ENCODE data around the gene PEX26.
A peak's percentile ranks its signal among the peaks of the same experiment; 100 is the strongest.
"Not testable (repeated sequence)": the region's sequence is repeated elsewhere in the genome, so short reads cannot be mapped to it uniquely, and the experiment has no call there.

PEX26 gene

DNA sequence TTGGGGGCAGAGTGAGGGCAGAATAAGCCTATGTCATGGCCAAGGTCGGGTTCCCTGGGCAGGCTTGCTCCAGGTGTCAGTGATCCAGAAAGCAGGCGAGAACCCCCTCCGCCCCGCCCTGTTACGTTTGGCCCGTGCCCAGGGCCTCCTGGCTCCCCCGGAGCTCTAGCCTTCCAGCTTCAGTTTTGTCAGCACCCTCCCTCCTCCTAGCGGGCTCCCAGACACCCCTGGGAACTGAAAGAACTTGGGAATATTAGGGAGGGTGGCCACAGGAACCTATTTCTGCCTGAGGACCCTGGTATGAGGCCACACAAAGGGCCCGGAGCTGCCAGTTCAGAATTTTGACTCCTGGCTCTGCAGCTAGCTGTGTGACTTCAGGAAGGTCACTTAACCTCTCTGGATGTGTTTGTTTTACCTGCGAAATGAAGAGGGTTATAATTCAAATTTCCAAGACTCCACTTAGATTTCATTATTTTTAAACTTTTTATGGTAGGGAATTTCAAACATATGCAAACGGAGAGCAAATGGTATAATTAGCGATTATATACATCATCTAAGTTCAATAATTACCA, 34.1 kb downstream of the PEX26 start:
- Mint-ChIP-seq H3K4me1 (ENCODE audit: low read depth) (peaks cover 23% of the 10 kb centered on the region), H3K27me3 (peaks cover 11% of the 10 kb centered on the region), H3K4me3 (no peak overlapping the region), H3K36me3 (peaks cover 8% of the 10 kb centered on the region), H3K27ac (no peak overlapping the region), H3K9me3 (ENCODE audit: low read depth) (no peaks in the 10 kb centered on the region)

DNA sequence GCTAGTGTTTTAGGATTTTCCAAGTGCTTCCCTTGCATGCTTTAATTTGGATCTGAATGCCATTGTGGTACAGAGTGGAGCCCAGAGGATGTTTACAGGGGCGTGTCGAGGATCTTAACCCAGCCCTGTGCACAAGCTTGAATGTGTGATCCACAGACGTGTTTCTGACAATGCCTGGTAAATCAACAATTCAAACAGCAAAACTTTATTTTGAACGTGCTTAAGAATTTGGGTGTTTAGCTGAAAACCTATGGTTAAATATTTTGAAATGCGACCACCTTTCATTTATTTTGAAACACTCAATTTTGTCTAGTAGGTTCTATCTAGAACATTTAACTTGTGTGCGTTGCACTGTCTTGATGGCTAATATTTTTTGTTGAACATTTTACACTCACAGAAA, 34.6 kb downstream of the PEX26 start:
- Mint-ChIP-seq H3K36me3 (peaks cover 5% of the 10 kb centered on the region), H3K4me1 (ENCODE audit: low read depth) (peaks cover 23% of the 10 kb centered on the region)

DNA sequence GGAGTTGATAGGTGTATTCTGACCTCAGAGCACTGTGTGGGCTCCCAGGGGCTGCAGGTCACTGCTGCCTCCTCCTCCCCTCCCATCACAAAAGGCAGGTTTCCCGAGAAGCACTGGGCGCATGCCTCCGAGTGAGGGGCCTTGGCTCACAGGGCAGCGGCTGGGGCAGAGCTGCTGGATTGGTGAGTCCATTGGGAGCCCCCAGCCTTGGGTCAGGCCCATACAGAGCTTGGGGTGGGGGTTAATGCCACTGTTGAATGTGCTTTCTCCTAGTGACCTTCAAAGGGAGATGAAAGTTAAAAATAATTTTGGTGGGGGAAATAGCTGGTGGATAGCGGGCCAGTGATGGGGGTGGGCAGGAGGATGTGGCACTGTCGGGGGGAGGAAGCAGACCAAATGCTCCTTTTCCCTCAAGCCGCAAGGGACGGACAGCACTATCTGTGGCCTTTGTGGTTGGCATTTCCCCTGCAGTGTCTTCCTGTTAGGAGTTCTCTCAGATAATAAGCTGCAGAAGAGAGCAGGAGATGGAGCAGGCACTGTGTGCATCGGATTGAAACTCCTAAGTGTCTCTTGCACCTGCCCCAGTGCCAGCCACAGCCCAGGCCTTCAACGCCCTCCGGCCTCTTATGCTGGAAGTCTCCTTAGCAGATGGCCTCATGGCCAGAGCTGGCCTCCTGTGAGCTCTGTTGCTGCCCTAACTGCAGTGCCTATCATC, 36.0 kb downstream of the PEX26 start:
- Mint-ChIP-seq H3K4me3 (peak overlapping the region; percentile 13), H3K36me3 (peaks cover 5% of the 10 kb centered on the region), H3K27me3 (peaks cover 8% of the 10 kb centered on the region), H3K9me3 (ENCODE audit: low read depth) (no peaks in the 10 kb centered on the region), H3K27ac (no peak overlapping the region), H3K4me1 (ENCODE audit: low read depth) (peaks cover 23% of the 10 kb centered on the region)

More for the DNA sequence above, 34.6 kb downstream of the PEX26 start:
- no peaks in the 10 kb centered on the region for H3K9me3 Mint-ChIP-seq (ENCODE audit: low read depth)
- H3K27me3 Mint-ChIP-seq: peaks cover 8% of the 10 kb centered on the region
- no peak overlapping the region for H3K27ac Mint-ChIP-seq
- H3K4me3 Mint-ChIP-seq: no peak overlapping the region

DNA sequence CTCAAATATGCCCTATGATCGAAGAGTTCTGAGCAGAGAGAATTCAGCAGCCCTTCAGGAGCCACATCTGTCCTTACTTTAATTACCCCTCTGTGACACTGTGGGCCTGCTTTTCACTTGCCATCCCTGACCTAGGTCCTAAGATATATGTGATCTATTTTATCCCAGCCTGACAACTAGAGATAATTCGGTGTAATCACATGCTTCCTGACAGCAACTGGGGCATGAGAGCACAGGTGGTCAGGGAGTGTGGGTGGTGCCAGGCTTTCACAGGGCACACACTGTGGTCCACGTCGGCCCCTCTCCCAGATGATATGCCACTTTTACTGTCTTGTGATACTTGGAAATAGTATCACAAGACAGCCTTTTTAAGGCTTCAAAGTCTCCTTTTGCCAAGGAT, 36.7 kb downstream of the PEX26 start:
- Mint-ChIP-seq H3K9me3 (ENCODE audit: low read depth) (no peaks in the 10 kb centered on the region), H3K36me3 (peaks cover 5% of the 10 kb centered on the region), H3K4me1 (ENCODE audit: low read depth) (peaks cover 24% of the 10 kb centered on the region), H3K4me3 (no peak overlapping the region), H3K27ac (no peak overlapping the region), H3K27me3 (peaks cover 7% of the 10 kb centered on the region)

DNA sequence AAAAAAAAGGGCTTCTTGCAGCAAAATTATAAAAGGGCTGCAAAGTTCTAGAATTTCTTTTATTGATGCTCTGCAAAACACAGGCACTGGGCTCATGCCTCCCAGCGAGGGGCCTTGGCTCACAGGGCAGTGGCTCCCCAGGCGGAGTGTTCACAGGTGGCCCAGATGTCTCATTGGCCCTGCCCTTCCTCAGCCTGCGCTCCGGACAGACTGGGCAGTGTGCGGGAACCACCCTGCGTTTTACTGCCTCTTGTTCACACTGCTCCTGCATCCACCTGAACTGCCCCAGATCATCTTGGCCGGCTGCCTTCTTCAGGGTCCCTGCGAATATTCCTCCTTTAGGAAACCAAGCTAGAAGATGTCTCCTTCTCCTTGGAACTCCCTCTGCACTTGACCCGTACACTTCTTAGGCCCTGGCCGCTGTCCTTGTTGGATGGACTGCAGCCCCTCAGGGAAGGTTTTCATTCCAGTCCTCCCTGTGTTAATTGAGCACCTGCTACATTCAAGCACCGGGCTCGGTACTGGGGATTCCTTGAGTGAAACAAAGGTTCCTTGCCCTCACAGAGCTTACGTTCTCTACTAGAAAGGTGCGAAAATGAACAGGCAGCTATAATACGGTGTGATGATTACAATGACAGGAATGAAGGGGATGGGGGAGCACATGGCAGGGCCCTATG, 37.3 kb downstream of the PEX26 start:
- no peak overlapping the region for H3K4me3 Mint-ChIP-seq
- H3K27ac Mint-ChIP-seq: no peak overlapping the region
- peaks cover 2% of the 10 kb centered on the region for H3K27me3 Mint-ChIP-seq
- peaks cover 20% of the 10 kb centered on the region for H3K4me1 Mint-ChIP-seq (ENCODE audit: low read depth)
- peaks cover 3% of the 10 kb centered on the region for H3K36me3 Mint-ChIP-seq
- no peaks in the 10 kb centered on the region for H3K9me3 Mint-ChIP-seq (ENCODE audit: low read depth)

DNA sequence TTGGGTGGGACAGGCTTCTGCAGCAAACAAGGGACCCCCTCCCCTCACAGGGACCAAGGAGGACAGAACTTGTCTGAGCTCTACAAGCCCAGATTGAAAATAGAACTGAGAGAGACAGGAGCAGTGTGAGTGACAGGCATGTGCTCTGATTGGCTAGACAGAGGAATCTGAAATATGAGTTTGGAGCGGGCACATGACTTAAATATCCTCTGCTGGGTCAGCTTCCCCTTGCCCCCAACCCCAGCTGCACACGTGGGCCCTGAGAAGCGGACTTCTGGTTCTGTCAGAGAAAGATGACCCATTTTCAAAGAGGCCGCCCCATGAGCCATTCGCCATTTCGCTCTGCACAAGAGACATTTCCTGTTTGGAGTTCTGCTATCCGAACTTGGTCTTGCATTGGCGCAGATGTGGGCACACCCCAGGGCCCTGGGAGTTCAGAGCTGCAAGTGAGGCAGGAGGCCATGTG, 38.1 kb downstream of the PEX26 start:
- Mint-ChIP-seq H3K4me3 (no peak overlapping the region), H3K4me1 (ENCODE audit: low read depth) (peaks cover 18% of the 10 kb centered on the region), H3K27me3 (peaks cover 2% of the 10 kb centered on the region)

DNA sequence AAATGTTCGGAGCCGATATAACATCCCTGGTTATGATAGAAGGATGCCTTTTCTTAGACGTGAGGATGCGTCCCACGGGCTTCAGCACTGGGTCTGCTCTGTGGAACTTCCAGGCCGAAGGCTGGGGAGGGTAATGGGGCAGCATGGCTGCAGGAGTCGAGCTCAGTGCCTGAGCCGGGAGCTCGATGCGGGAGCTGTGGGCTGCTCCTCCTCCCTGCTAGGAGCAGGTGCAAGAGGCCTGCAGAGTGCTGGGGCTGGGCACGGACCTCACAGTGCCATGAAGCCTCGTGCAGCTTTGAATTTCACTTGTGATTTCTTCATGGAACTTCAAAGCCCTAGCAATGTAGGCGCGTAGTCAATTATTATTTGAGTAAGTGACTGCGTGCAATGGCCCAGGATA, 38.8 kb downstream of the PEX26 start:
- no peaks in the 10 kb centered on the region for H3K9me3 Mint-ChIP-seq (ENCODE audit: low read depth)
- peaks cover 3% of the 10 kb centered on the region for H3K36me3 Mint-ChIP-seq
- H3K4me3 Mint-ChIP-seq: no peak overlapping the region
- H3K4me1 Mint-ChIP-seq (ENCODE audit: low read depth): peaks cover 18% of the 10 kb centered on the region
- H3K27me3 Mint-ChIP-seq: peaks cover 2% of the 10 kb centered on the region
- no peak overlapping the region for H3K27ac Mint-ChIP-seq

More for the DNA sequence above, 38.1 kb downstream of the PEX26 start:
- no peak overlapping the region for H3K27ac Mint-ChIP-seq
- H3K9me3 Mint-ChIP-seq (ENCODE audit: low read depth): no peaks in the 10 kb centered on the region
- peaks cover 3% of the 10 kb centered on the region for H3K36me3 Mint-ChIP-seq

DNA sequence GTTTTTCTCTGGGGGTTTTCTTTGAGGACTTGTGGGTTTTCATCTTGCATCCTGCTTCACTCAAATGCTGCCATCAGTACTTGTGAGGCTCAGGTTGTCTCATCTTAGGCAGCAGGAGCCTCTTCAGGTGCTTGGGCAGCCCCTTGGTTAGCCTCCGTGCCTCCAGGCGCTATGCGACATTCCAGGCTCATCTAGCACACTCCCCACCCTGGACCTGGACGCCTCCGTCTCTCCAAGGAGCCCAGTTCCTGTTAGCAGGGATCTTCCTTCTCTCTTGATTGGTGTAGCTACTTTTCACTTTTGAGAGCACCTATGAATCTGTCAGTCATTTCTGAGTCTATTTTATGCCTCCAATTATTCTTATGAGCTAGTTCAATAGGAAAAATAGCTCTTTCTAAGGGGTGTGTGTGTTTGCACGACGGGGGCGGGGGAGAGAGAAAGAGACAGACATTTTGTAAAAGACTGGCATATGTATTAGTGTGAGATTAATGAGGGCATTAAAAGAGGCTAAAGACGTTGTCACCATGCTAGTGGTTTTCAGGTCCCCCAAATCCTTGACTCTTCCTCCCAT, 40.6 kb downstream of the PEX26 start:
- H3K36me3 Mint-ChIP-seq: peaks cover 3% of the 10 kb centered on the region
- H3K4me1 Mint-ChIP-seq (ENCODE audit: low read depth): peaks cover 18% of the 10 kb centered on the region
- H3K9me3 Mint-ChIP-seq (ENCODE audit: low read depth): no peaks in the 10 kb centered on the region
- H3K27me3 Mint-ChIP-seq: no peaks in the 10 kb centered on the region
- H3K27ac Mint-ChIP-seq: no peak overlapping the region
- H3K4me3 Mint-ChIP-seq: no peak overlapping the region

DNA sequence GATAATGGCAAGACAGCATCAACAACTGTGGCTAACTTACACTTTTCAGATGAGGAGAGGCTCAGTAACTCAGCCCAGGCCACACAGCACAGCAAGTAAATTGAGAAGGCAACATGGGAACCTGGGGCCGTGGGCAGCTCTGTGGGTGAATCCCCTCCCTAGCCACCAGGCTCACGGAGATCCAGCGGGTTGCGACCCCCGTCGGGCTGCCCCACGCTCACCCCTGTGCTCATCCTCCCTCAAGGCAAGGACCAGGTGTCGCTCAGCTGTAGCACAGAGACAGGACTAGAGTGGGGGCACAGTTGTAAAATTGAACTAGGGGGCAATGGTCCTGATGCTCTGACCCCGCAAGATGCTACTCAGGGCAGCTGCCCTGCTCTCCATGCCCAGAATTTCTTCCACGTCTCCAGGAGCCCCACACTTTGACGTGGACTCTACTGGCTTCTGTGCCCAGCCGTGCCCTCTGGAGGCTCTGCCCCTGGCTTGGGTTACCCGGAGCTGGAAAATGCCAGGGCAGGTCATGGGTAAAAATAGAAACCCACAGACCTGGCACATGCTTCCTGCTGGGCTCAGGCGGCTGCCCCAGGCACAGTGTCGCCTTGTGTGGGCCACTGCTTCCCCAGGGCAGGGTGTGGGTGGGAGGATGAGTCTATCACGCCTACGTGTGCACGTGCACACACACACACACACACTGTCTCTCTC, 41.8 kb downstream of the PEX26 start:
- Mint-ChIP-seq H3K4me3 (no peak overlapping the region), H3K36me3 (no peaks in the 10 kb centered on the region), H3K9me3 (ENCODE audit: low read depth) (no peaks in the 10 kb centered on the region), H3K27ac (no peak overlapping the region), H3K4me1 (ENCODE audit: low read depth) (peaks cover 8% of the 10 kb centered on the region), H3K27me3 (no peaks in the 10 kb centered on the region)

DNA sequence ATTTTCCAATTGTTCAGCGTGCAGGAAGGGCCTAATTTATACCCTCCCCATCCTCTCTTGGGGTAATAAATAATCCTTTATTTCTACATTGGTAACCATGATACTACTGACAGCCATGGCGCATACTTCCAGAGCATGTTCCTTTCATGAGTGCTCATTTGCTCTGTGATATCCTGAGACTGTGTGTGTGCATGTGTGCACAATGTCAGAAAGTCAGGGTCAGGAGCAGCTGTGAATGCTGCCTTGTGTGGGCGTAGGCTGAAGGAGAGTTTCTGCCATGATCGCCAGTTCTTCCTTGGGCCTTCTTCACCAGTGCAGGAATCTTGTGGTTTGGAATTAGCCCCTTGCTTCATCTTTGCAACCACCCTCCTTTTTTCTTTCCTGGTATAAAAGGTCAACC, 43.1 kb downstream of the PEX26 start:
- H3K4me1 Mint-ChIP-seq (ENCODE audit: low read depth): peaks cover 7% of the 10 kb centered on the region
- H3K9me3 Mint-ChIP-seq (ENCODE audit: low read depth): no peaks in the 10 kb centered on the region
- peaks cover under 1% of the 10 kb centered on the region for H3K36me3 Mint-ChIP-seq
- H3K27me3 Mint-ChIP-seq: no peaks in the 10 kb centered on the region
- H3K4me3 Mint-ChIP-seq: no peak overlapping the region
- H3K27ac Mint-ChIP-seq: no peak overlapping the region

DNA sequence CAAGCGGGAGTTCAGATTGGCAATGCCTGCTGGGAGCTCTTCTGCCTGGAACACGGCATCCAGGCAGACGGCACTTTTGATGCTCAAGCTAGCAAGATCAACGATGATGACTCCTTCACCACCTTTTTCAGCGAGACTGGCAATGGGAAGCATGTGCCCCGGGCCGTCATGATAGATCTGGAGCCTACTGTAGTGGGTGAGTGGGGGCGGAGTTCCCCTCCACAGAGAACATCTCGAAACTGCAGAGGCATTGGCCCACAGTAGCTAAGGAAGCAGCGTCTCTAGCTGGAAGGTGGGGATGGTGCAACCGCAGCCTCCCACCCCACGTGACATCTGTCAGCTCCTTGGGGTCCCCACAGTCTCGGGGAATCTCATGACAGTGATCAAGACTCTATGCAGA, 43.7 kb downstream of the PEX26 start:
- Mint-ChIP-seq H3K9me3 (ENCODE audit: low read depth) (no peaks in the 10 kb centered on the region), H3K36me3 (peaks cover 5% of the 10 kb centered on the region), H3K4me3 (no peak overlapping the region), H3K27me3 (no peaks in the 10 kb centered on the region), H3K27ac (no peak overlapping the region), H3K4me1 (ENCODE audit: low read depth) (peaks cover 7% of the 10 kb centered on the region)

DNA sequence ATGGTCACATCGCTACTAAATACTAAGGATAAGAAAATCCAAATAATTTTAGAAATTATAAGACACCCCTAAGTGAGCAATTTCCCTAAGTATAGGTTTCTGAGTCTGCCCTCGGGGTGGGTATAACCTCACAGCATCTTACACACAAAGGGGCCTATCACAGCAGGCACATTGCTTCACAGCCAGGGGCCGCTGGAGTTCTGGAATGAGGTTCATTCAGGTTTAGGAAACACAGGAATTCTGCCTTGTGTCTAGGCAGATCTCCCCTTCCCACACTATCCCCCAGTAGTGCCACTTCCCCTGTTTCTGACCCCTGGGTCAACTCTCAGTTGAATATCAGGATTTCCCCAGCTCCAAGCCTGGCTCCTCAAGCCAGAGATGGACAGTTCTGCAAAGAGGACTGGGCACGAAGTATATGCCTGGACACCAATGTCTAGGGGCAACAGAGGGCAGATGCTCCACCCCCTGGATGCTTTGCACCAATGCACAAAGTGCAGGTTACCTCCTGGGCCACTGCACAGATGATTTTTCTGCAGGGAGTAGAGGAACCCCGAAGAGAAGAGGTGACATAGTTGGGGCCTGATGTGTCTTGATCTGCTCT, 44.3 kb downstream of the PEX26 start:
- Mint-ChIP-seq H3K36me3 (peaks cover 10% of the 10 kb centered on the region), H3K9me3 (ENCODE audit: low read depth) (no peaks in the 10 kb centered on the region), H3K4me3 (no peak overlapping the region), H3K27me3 (no peaks in the 10 kb centered on the region), H3K27ac (no peak overlapping the region), H3K4me1 (ENCODE audit: low read depth) (peaks cover 7% of the 10 kb centered on the region)

DNA sequence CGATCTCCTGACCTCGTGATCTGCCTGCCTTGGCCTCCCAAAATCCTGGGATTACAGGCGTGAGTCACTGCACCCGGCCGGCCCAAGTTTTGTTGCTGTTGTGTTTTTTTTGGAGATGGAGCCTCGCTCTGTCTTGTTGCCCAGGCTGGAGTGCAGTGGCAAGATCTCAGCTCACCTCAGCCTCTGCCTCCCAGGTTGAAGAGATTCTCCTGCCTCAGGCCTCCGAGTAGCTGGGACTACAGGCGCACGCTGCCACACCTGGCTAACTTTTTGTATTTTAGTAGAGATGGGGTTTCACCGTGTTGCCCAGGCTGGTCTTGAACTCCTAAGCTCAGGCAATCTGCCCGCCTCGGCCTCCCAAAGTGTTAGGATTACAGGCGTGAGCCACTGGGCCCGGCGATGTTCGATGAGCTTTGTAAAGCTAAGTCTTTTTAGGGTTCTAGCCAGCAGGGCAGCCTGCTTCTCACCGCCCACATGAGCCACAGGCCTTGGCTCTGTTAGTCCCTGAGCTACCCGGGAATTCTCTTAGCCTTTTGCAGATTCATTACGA, 45.8 kb downstream of the PEX26 start:
- not testable (repeated sequence) for H3K27me3 Mint-ChIP-seq; H3K4me3 Mint-ChIP-seq; H3K4me1 Mint-ChIP-seq (ENCODE audit: low read depth); H3K9me3 Mint-ChIP-seq (ENCODE audit: low read depth); H3K27ac Mint-ChIP-seq; H3K36me3 Mint-ChIP-seq

DNA sequence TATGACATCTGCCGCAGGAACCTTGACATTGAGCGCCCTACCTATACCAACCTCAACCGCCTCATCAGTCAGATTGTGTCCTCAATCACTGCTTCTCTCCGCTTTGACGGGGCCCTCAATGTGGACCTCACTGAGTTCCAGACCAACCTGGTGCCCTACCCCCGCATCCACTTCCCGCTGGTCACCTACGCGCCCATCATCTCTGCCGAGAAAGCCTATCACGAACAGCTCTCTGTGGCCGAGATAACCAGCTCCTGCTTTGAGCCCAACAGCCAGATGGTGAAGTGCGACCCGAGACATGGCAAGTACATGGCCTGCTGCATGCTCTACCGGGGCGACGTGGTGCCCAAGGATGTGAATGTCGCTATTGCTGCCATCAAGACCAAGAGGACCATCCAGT, 48.8 kb downstream of the PEX26 start:
- Mint-ChIP-seq H3K9me3 (ENCODE audit: low read depth) (no peaks in the 10 kb centered on the region), H3K27me3 (no peaks in the 10 kb centered on the region), H3K27ac (no peak overlapping the region), H3K4me3 (no peak overlapping the region), H3K36me3 (peaks cover 13% of the 10 kb centered on the region), H3K4me1 (ENCODE audit: low read depth) (no peaks in the 10 kb centered on the region)
